ENCODE data around the gene TUT4.

TUT4 gene

DNA sequence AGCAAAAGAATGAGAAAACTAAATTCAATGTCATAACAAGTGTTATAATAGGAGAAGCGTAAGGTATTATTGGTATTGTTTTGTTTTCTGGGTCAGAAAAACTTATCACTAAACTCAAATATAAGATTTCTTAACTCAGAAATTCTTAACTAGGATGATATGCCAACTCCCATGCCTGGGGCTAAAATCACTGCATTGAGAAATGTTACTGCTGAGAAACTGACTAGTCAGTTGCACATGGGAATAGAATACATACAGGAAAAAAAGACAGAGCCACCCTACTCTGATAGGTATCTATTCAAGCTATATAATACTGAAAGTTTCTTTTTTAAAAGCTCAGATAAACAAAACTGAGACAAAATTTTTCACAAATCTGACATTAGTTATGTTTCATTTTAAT is 92.2 kb downstream of the TUT4 start:
- FAIRE-seq, result no peak

DNA sequence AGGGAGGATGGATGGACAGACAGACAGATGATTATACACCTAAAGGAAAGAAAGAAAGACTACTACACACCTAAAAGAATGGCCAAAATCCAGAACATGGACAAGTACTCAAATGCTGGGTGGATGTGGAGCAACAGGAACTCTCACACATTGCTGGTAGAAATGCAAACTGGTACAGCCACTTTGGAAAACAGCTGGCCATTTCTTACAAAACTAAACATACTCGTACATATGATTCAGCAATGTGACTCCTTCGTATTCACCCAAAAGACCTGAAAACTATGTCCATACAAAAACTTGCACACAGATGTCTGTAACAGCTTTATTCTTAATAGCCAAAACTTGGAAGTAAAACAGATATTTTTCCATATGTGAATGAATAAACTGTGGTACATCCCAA is 97.2 kb downstream of the TUT4 start:
- FAIRE-seq, result no peak

- FAIRE-seq, result no peak
These were observed 98.1 kb downstream of the TUT4 start for GRCh38 chr1:52454779-52455178.

DNA sequence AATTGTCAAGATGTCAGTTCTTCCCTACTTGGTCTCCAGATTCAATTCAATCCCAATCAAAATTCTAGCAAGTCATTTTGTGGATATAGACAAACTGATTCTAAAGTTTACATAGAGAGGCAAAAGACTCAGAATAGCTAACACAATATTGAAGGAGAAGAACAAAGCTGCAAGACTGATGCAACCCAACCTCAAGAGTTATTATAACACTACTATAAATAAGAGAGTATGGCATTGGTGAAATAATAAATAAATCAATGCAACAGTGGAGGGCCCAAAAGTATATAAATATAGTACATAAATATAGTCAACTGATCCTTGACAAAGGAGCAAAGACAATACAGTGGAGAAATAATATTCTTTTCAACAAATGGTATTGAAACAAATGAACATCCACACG is 98.8 kb downstream of the TUT4 start:
- FAIRE-seq, result no peak

- FAIRE-seq, result no peak
These were observed 108.4 kb downstream of the TUT4 start for GRCh38 chr1:52444463-52444862.

GRCh38 chr1:52439976-52440375 is 112.9 kb downstream of the TUT4 start:
- no peak for FAIRE-seq

- no peak for FAIRE-seq
These were observed 116.1 kb downstream of the TUT4 start for GRCh38 chr1:52436817-52437216.

- FAIRE-seq, result no peak
These were observed 117.2 kb downstream of the TUT4 start for GRCh38 chr1:52435650-52436049.

DNA sequence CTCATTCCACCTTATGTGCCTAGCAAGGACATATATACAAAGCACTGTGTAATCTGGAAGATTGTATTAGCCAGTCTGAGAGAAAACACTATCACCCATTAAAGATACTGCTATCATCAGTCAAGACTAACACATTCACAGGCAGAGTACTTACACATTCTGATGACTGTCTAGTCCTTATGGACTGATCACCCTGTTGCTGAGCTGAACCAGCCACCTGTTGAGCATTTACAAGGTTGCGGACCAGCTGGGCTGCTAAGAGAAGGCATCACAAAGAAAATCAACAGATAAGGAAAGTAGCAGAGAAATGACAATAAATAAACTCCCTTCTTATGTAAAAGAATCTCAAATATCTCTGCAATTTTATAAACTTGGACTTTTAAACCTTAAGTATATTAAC is 117.7 kb downstream of the TUT4 start:
- FAIRE-seq, result no peak

DNA sequence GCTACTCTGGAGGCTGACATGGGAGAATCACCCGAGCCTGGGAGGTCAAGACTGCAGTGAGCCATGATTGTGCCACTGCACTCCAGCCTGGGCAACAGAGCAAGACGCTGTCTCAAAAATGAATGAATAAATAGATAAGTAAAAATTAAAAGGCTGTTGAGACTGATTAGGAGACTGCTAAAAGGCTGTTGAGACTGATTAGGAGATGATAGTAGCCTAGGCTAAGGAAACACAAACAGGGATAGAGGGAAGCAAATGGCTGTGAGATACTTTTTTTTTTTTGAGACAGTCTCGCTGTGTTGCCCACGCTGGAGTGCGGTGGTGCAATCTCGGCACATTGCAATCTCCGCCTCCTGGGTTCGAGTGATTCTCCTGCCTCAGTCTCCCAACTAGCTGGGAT is 120.1 kb downstream of the TUT4 start:
- FAIRE-seq, result no peak

- FAIRE-seq, result no peak
These were observed 125.7 kb downstream of the TUT4 start for GRCh38 chr1:52427152-52427551.

- FAIRE-seq, result no peak
These were observed 126.5 kb downstream of the TUT4 start for GRCh38 chr1:52426371-52426770.

DNA sequence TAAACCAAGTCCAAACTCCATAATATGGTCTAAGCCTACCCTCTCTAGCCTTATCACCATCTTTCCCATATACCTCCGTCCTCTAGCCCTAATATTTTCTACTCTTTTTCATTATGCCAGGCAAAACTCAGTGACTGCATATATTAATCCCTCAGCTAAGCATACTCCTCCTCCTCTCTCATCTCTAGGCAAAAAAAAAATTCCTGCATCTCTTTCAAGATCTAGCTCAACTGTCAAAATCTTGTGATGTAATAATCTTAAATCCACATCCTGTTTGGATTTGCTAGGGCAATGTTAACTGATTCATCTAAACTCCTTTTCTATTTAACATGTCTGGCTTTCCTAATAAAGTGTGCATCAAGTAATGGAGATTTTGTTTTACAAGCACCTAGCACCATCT is 128.1 kb downstream of the TUT4 start:
- no peak for FAIRE-seq

GRCh38 chr1:52424231-52424636 is 128.7 kb downstream of the TUT4 start:
- FAIRE-seq, result peak; percentile 39

DNA sequence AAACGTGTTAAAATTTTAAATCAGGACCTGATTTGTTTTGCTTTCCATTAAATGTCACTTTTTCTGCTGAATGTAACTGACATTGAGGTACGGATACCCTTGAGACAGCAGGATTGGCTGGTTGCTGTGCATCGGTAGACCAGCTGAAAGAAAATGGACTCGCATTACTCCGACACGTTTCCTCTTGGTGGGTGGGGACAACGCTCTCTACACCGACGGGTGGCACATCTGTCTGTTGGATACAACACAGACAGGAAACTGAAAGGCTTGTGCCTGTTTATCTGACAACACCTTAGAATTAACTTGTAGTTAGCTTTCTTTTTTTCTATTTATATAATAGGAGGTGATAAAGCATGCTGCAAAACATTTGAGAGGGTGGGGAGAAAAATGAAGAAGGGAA is 129.1 kb downstream of the TUT4 start:
- FAIRE-seq, result no peak

- FAIRE-seq, result no peak
These were observed 129.8 kb downstream of the TUT4 start for GRCh38 chr1:52423055-52423454.

GRCh38 chr1:52420713-52421112 is 132.2 kb downstream of the TUT4 start:
- peak; percentile 45 for FAIRE-seq

GRCh38 chr1:52416811-52417210 is 136.1 kb downstream of the TUT4 start:
- FAIRE-seq, result no peak

GRCh38 chr1:52414942-52415341 is 137.9 kb downstream of the TUT4 start:
- FAIRE-seq, result no peak

DNA sequence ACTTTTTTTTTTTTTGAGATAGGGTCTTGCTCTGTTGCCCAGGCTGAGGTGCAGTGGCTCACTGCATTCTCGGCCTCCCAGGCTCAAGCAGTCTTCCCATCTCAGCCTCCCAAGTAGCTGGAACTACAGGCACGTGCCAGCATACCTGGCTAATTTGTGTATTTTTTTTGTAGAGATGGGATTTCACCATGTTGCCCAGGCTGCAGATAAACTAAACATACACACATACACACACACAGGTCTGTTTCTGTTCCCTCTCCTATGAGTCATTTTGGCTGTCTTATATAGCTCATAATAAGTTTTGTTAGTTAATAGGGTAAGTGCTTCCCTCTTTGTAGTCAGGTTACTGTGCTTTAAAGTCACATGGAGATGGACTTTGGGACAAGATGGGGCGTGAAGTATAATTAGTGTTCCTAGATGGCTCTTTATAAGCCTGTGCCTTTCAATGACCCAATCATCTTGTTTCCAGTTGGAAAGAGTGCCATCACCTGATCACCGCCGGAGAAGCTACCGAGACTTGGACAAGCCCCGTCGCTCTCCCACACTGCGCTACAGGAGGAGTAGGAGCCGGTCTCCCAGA is 139.4 kb downstream of the TUT4 start:
- FAIRE-seq, result no peak

DNA sequence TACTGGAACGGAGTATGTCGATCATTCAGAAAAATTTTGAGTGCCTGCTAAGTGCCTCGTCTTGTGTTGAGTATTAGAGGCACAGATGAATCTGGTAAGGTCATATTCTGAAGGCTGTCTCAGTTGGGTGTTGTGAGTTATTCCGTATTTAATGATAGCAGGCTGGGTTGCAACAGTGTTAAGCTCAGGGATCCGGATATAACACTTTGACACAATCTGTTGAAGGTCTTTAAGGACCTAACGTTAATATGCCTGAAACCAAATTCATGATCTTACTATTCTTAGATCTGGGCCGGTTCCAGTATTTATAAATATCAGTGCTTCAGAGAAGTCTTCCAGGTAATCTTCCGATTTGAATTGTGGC is 147.9 kb downstream of the TUT4 start:
- FAIRE-seq, result no peak

DNA sequence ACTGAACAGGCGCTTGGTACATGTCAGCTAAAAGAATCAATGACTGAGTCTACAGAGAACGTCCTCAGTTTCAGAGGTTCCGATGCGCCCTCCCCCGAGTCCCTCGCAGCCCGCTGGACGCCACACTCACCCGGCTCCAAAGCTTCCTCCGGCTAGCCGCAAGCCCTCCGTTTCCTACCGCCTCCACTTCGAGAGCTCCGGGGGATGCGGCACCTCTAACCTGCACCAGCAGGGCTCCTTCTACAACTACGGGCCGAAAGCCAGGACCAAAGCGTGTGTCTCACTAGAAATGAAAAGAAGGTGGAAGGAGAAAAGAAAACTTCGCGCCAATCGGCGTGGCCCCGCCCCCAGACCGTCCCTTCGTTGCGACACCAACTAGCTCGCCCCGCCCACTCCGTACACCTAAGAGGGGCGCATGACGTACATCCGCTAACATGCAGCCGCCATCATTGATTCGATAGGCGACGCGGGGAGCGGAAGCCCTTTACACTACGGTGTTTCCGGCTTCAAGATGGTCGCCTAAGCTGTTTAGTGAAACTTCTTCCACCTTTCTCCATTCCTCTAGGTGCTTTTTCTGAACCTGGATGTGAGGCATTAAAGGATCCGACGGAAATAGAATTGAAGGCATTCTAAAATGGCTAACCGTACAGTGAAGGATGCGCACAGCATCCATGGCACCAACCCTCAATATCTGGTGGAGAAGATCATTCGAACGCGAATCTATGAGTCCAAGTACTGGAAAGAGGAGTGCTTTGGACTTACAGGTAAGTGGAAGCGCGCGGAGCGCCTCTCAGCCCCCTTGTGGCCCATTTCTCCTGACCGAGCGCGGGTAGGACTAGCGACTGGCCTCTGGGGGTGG is 148.5 kb downstream of the TUT4 start, which contains the start of the genes ORC1 and PRPF38A:
ORC1 (minus strand) TSS at position 308 of the 859 bp plus-strand sequence. CDS start 2,200 bp downstream, outside the sequence.
PRPF38A (plus strand) TSS at position 487 of the 859 bp plus-strand sequence; CDS start at position 635, 148 bp downstream.
- peak; percentile 97 for FAIRE-seq

DNA sequence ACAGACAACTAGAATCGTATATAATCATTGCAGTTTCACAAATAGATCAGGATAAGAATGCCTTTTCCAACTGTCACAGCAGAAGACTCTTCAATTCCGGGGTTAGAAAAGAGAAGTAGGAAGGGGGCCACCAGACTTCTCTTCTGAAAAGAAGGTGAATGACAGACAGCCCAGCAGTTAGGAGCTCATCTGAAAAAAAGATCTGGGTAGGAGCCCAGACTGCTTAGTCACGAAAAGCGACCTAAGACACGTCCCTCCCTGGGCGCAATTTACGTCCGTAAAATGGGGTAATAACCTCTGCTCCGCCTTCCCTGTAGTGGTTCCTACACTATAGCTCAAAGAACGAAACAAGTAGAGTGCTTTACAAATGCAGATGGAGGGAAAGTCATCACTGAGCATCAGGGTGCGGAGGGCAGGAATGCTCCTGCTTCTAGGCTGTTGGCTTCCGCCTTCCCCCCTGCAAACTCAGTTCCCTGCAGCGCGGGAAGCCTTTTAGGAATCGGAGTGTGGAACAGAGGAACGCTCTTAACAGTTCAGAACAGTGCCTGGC is 149.3 kb downstream of the TUT4 start:
- no peak for FAIRE-seq

GRCh38 chr1:52402860-52403240 is 150.0 kb downstream of the TUT4 start:
- FAIRE-seq, result no peak

All from G401.6 (cell line).